Kidney (tissue), 14 donors: Measurements from ENCODE around the gene RAB6B. TPM values are rescaled to one million over a fixed set of nuclear protein-coding genes. Genes with fewer than 3 reads are reported as not detected.

Experiments used
- DNase-seq, 5 donors: peaks; one replicate each; pipeline ENCODE4 v3.0.0-alpha.2; 2013 to 2020
- FAIRE-seq: peaks from 2 replicates; lab custom pipeline; 2012; peaks lifted over from hg19 to GRCh38; lab: Jason Lieb, UNC
- H3K27ac ChIP-seq, 2 donors: one replicate each; pipeline ENCODE4 v1.7.0; 2013; ENCODE audit warnings: low read depth in 2 of 2, low read length in 2 of 2, inconsistent platforms in 1 of 2
- H3K27me3 ChIP-seq: one replicate; pipeline ENCODE4 v1.7.1; 2013; ENCODE audit warnings: low read length, inconsistent platforms; ENCODE audit not compliant: control insufficient read depth, insufficient read depth
- H3K36me3 ChIP-seq, 3 donors: one replicate each; pipeline versions ENCODE4 v1.7.0 to v1.7.1; 2013; ENCODE audit warnings: low read length in 3 of 3, control low read depth in 1 of 3, inconsistent platforms in 1 of 3; ENCODE audit not compliant: insufficient read depth in 3 of 3, control insufficient read depth in 2 of 3
- H3K4me1 ChIP-seq, 3 donors: one replicate each; pipeline versions ENCODE4 v1.7.0 to v1.7.1; 2013; ENCODE audit warnings: low read length in 3 of 3, inconsistent platforms in 1 of 3, low read depth in 1 of 3; ENCODE audit not compliant: control insufficient read depth in 2 of 3, insufficient read depth in 2 of 3
- H3K4me3 ChIP-seq, 3 donors: one replicate each; pipeline versions ENCODE4 v1.7.0 to v1.8.1; 2013; ENCODE audit warnings: low read length in 3 of 3, control low read depth in 1 of 3, inconsistent platforms in 1 of 3
- H3K9ac ChIP-seq, 3 donors: one replicate each; pipeline versions ENCODE4 v1.7.0 to v1.7.1; 2013; ENCODE audit warnings: low read length in 3 of 3, control low read depth in 1 of 3, inconsistent platforms in 1 of 3
- H3K9me3 ChIP-seq, 3 donors: one replicate each; pipeline versions ENCODE4 v1.7.0 to v1.7.1; 2013; ENCODE audit warnings: low read length in 3 of 3, control low read depth in 1 of 3, inconsistent platforms in 1 of 3; ENCODE audit not compliant: control insufficient read depth in 2 of 3, insufficient read depth in 1 of 3
- intact Hi-C: fragments of 100-400 bp; cut with DNase I; formaldehyde crosslinking; loops from one replicate; pipeline ENCODE4 v1.11.1; 2022
- polyA plus RNA-seq: library from polyadenylated mRNA; stranded (reverse); fragments of 350-450 nt; fragmentation: Illumina TruSeq; extraction: RNeasy Lipid Tissue Mini Kit (QIAGEN cat#74804); gene quantifications from one replicate; pipeline ENCODE4 v1.2.3, GENCODE V29; 2014; ENCODE audit warnings: low read depth, low replicate concordance; ENCODE audit not compliant: insufficient read depth
- total RNA-seq: library from RNA; stranded (reverse); fragmentation: NEBNext Ultra II Directional; extraction: Animal tissue kit (Norgen Biotek cat#: 25700); gene quantifications from one replicate; pipeline ENCODE4 v1.2.1, GENCODE V29; 2021
- TF ChIP-seq, protein P1 (sequence below): IDR thresholded peaks from 3 replicates; pipeline ENCODE4 v1.5.1; 2012; ENCODE audit warnings: mild to moderate bottlenecking, moderate library complexity, borderline replicate concordance; ENCODE audit not compliant: insufficient read depth; ENCODE audit errors: extremely low read depth
- donor health status: control.
- donor health status: control.
- donor health status: control.
- donor health status: control.
- donor health status: control.
- donor health status: DM: yes; HTN: yes; CAD: no.
- donor health status: Normal renal cell carcinoma (clear cell type).

RAB6B gene
- total and polyA plus RNA-seq, 2 donors from 2014 or later, result 6.6 to 17.7 TPM

DNA sequence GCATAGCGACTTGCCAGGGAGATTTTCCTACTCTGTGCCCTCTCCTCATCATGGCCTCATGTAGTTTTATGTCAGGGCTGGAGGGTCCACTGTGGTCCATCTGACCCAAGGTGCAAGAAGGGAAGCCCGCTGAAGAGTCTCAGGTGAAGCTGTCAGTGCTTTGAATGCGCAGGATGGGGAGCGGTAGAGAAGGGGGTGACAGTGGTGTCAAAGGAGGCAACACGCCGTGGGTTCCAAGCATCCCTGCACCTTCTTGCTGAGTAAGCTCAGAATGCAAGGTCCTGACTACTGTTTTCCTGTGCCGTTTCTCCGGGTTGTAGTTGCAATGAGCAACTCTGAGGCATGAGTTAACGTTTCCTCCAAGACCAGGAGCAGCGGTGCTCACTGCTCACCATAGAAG lies 44.9 kb upstream of the RAB6B start:
- Histone ChIP-seq H3K27me3 (no peaks in the 10 kb centered on the region), H3K36me3 (no peaks in the 10 kb centered on the region), H3K27ac (no peak overlapping the region), H3K4me1 (peaks cover 0 to 14% (median 7%) of the 10 kb centered on the region in 3 donors), H3K9ac (no peak overlapping the region), H3K9me3 (no peaks in the 10 kb centered on the region), H3K4me3 (no peak overlapping the region)
- FAIRE-seq, result no peak
- TF ChIP-seq, protein P1, sequence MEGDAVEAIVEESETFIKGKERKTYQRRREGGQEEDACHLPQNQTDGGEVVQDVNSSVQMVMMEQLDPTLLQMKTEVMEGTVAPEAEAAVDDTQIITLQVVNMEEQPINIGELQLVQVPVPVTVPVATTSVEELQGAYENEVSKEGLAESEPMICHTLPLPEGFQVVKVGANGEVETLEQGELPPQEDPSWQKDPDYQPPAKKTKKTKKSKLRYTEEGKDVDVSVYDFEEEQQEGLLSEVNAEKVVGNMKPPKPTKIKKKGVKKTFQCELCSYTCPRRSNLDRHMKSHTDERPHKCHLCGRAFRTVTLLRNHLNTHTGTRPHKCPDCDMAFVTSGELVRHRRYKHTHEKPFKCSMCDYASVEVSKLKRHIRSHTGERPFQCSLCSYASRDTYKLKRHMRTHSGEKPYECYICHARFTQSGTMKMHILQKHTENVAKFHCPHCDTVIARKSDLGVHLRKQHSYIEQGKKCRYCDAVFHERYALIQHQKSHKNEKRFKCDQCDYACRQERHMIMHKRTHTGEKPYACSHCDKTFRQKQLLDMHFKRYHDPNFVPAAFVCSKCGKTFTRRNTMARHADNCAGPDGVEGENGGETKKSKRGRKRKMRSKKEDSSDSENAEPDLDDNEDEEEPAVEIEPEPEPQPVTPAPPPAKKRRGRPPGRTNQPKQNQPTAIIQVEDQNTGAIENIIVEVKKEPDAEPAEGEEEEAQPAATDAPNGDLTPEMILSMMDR, result no peak
- intact Hi-C loops, result no loop called here
- DNase-seq, result peak in 2 of 5 donors; percentile 6 to 32

DNA sequence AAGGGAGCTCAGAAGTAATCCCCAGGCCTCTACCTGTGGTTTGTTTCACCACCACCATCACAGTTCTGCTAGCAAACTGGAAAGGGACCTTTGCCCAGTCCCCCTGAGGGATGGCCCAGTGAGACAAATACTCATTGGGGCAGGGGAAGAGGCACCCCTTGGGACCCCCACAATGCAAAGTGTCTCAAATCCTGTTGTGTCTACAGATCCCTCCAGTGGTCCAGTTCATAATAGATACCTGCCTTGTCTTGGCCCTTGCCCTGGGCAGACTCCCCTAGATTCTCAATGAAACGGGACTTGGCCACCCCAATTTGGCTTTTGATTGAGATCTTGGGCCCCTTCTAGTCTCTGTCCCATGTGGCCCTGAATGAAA lies 43.8 kb upstream of the RAB6B start:
- H3K4me1 ChIP-seq, result peaks cover 0 to 8% (median 2%) of the 10 kb centered on the region in 3 donors
- no peak overlapping the region for H3K4me3 ChIP-seq
- intact Hi-C loops, result no loop called here
- TF ChIP-seq, protein P1, result no peak
- no peak overlapping the region for H3K9ac ChIP-seq
- H3K36me3 ChIP-seq, result no peaks in the 10 kb centered on the region
- no peak overlapping the region for H3K27ac ChIP-seq
- no peaks in the 10 kb centered on the region for H3K27me3 ChIP-seq
- FAIRE-seq (no peak), DNase-seq (no peak)
- H3K9me3 ChIP-seq, result no peaks in the 10 kb centered on the region

DNA sequence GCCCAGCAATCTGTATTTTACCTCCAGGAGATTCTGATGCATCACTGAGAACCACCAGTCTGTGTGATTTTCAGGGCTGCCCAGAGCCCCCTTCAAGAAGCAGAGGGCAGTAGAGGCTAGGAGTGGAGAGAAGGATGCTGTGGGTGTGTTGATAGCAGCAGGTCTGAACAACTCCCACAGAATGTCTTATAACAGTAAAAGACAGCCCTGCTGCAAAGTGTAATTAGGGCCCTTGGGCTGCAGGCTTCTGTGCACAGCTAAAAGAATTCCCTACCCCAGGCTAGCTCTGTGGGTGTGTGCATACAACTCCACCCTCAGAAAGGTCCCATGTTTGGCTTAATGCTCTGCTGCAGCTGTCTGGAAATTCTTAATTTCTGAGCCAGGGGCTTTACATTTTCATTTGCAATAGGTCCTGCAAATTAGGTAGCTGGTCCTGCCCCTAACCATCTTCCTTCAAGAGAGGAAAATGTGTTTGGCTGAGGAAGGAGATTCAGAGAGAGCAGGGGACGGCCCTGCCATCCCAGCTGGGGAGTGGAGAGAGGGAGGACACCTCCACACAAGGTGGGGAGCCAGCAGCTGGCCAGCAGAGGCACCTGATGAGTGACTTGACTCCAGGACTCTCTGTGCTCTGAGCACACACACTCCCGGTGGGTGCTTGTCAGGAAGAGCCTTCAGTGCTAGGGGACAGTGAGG lies 43.2 kb upstream of the RAB6B start:
- TF ChIP-seq, protein P1, result no peak
- peak in 3 of 5 donors; percentile 13 to 47 (median 15) for DNase-seq
- Histone ChIP-seq H3K9me3 (no peaks in the 10 kb centered on the region), H3K27me3 (no peaks in the 10 kb centered on the region), H3K36me3 (no peaks in the 10 kb centered on the region), H3K4me1 (peaks cover 0 to 4% (median 0%) of the 10 kb centered on the region in 3 donors), H3K9ac (no peak overlapping the region), H3K4me3 (no peak overlapping the region), H3K27ac (no peak overlapping the region)
- intact Hi-C loops, result no loop called here
- no peak for FAIRE-seq
